ENCODE results near the gene SELENON. TPM values are rescaled to one million over a fixed set of nuclear protein-coding genes. Genes with fewer than 3 reads are reported as not detected.

Gene SELENON
- polyA plus RNA-seq, 2 donors, result 19.2 to 21.4 TPM

DNA sequence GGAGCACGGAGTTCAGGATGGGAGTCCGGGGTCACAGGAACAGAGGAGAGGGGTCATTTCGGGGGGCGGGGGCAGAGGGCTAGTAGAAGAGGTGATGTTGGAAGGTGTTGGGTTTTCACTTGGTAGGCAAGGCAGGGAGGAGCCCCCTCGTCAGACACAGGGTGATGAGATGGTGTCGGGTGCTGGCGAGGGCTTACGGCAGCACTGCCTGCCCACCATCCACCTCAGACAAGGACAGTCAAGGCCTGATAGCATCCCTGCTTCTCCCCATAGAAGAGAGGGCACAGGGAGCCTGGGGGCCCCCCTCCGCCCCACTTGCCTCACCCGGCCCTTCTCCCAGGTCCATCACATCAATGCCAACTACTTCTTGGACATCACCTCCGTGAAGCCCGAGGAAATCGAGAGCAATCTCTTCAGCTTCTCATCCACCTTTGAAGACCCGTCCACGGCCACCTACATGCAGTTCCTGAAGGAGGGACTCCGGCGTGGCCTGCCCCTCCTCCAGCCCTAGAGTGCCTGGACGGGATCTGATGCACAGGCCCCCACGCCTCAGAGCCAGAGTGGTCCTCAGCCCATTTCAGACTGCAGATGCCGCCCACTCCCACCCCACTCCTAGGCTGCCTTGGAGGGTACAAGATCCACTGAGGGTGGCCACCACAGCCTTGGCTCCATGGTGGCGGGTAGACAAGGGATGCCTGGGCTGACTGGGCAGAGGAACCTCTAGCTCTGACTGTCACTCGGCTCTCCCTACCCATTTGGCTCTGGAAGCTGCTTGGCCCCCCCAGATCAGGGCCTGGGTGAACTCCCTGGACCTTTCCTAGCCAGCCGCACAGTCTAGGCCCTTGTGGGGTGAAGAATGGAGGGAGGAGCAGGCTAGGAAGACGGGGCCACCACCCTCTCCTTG is 15.5 kb downstream of the SELENON start:
- no peak overlapping the region for H3K27ac ChIP-seq (ENCODE audit: low read depth in 2 of 2, low read length in 1 of 2)
- peaks cover 0 to 36% of the 10 kb centered on the region in 2 donors for H3K36me3 ChIP-seq (ENCODE audit: control insufficient read depth in 2 of 2, insufficient read depth in 2 of 2, low read length in 1 of 2)
- H3K4me3 ChIP-seq (ENCODE audit: low read depth in 1 of 2, low read length in 2 of 2), result no peak overlapping the region
- H3K4me1 ChIP-seq (ENCODE audit: control insufficient read depth in 2 of 2, insufficient read depth in 2 of 2, low read length in 1 of 2), result peaks cover 0 to 8% of the 10 kb centered on the region in 2 donors
- H3K27me3 ChIP-seq (ENCODE audit: control insufficient read depth in 1 of 2, insufficient read depth in 2 of 2, low read length in 2 of 2), result no peaks in the 10 kb centered on the region
- 88% methylated on average over 24 of the region's 24 CpGs for WGBS, 2 donors
- H3K9me3 ChIP-seq (ENCODE audit: control insufficient read depth in 2 of 2, insufficient read depth in 1 of 2, low read depth in 1 of 2, low read length in 1 of 2), result no peaks in the 10 kb centered on the region

DNA sequence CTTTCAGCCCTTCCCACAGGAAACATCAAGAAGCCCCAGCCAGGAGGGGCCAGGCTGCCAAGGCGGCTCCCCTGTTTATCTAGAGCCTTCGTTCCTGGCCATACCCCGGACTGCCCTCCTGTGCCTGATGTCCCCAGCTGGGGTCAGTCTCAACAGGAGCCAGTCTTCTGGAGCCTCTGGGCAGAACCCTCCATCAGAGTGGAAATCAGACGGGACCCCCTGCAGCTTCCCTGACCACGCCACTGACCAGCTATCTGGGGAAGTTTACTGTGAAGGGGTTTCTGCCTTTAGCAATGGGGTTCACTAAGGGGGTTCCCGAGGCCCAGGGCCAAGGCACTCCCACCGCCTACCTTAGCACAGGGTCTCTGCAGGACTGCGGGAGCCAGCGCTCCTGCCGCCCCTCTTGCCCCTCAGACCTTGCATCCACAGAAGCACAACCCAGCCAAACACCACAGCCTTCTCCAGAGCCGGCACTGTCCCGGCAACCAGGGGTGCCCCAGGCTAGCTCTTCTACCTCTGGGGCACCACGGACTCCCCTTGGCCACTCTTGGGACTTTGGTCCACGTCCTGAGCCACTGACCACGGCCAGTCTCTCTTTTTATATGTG is 16.2 kb downstream of the SELENON start:
- Histone ChIP-seq H3K27me3 (ENCODE audit: control insufficient read depth in 1 of 2, insufficient read depth in 2 of 2, low read length in 2 of 2) (no peaks in the 10 kb centered on the region), H3K36me3 (ENCODE audit: control insufficient read depth in 2 of 2, insufficient read depth in 2 of 2, low read length in 1 of 2) (peaks cover 0 to 31% of the 10 kb centered on the region in 2 donors), H3K27ac (ENCODE audit: low read depth in 2 of 2, low read length in 1 of 2) (no peak overlapping the region), H3K4me1 (ENCODE audit: control insufficient read depth in 2 of 2, insufficient read depth in 2 of 2, low read length in 1 of 2) (peaks cover 0 to 9% of the 10 kb centered on the region in 2 donors), H3K9me3 (ENCODE audit: control insufficient read depth in 2 of 2, insufficient read depth in 1 of 2, low read depth in 1 of 2, low read length in 1 of 2) (no peaks in the 10 kb centered on the region), H3K4me3 (ENCODE audit: low read depth in 1 of 2, low read length in 2 of 2) (no peak overlapping the region)
- WGBS, 2 donors, result 85 to 88% methylated on average over 15 of the region's 15 CpGs

DNA sequence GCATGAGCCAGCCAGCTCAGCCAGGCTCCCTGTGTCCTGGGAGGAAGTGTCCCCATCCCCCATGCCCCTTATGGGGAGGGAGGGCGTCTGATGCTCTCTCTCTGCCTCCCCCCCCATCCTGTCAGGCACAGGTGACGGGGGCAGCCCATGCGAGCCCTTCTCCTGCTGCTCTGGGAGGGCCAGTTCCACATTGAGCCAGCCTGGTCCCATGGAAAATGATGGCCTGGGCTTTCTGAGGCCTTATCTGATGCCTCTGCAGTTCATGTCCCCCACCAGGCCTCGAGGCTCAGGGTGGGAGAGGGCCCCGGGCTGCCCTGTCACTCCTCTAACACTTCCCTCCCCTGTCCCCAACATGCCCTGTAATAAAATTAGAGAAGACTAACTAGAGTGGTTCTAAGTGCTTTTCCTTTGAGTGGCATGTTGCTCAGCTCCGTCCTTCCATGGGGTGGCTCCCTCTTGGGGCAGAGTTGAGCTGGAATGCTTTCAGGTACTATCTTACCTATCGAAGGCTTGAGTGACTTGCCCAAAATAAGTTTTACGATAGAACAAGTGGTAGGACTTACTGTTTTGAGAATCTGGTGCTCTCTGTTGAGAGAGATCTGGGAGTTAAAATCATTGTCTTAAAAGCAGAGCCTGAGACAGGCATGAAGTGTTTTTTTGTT is 18.0 kb downstream of the SELENON start:
- Histone ChIP-seq H3K9me3 (ENCODE audit: control insufficient read depth in 2 of 2, insufficient read depth in 1 of 2, low read depth in 1 of 2, low read length in 1 of 2) (no peaks in the 10 kb centered on the region), H3K4me3 (ENCODE audit: low read depth in 1 of 2, low read length in 2 of 2) (no peak overlapping the region), H3K36me3 (ENCODE audit: control insufficient read depth in 2 of 2, insufficient read depth in 2 of 2, low read length in 1 of 2) (peaks cover 0 to 24% of the 10 kb centered on the region in 2 donors), H3K27ac (ENCODE audit: low read depth in 2 of 2, low read length in 1 of 2) (peak overlapping the region; percentile 52 to 98), H3K27me3 (ENCODE audit: control insufficient read depth in 1 of 2, insufficient read depth in 2 of 2, low read length in 2 of 2) (no peaks in the 10 kb centered on the region), H3K4me1 (ENCODE audit: control insufficient read depth in 2 of 2, insufficient read depth in 2 of 2, low read length in 1 of 2) (peaks cover 0 to 18% of the 10 kb centered on the region in 2 donors)
- WGBS, 2 donors, result 45 to 51% methylated on average over 8 of the region's 8 CpGs

DNA sequence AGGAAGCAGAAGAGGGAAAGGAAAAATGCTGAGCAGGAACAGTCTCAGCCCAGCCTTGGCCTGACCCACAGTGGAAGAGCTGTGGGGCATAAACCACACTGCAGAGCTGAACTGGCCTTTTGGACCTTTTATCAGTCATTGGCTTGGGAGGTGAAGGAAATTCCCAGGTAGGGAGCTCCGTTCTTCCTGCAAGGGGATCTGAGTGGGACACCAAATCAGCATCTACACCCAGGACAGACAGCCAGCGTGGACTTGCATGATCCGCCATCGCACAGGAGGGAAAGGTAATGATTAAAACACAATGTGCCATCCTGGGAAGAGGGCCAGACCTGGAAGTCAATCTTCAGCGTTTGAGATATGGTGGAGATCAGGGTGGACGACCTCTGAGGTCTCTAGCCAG is 18.6 kb downstream of the SELENON start:
- peaks cover 0 to 18% of the 10 kb centered on the region in 2 donors for H3K4me1 ChIP-seq (ENCODE audit: control insufficient read depth in 2 of 2, insufficient read depth in 2 of 2, low read length in 1 of 2)
- no peaks in the 10 kb centered on the region for H3K27me3 ChIP-seq (ENCODE audit: control insufficient read depth in 1 of 2, insufficient read depth in 2 of 2, low read length in 2 of 2)
- H3K4me3 ChIP-seq (ENCODE audit: low read depth in 1 of 2, low read length in 2 of 2), result peak overlapping the region in 1 of 2 donors; percentile 87
- no peaks in the 10 kb centered on the region for H3K9me3 ChIP-seq (ENCODE audit: control insufficient read depth in 2 of 2, insufficient read depth in 1 of 2, low read depth in 1 of 2, low read length in 1 of 2)
- WGBS, 2 donors, result 34 to 38% methylated on average over 6 of the region's 6 CpGs
- H3K27ac ChIP-seq (ENCODE audit: low read depth in 2 of 2, low read length in 1 of 2), result peak overlapping the region; percentile 97 to 98
- H3K36me3 ChIP-seq (ENCODE audit: control insufficient read depth in 2 of 2, insufficient read depth in 2 of 2, low read length in 1 of 2), result peaks cover 0 to 22% of the 10 kb centered on the region in 2 donors

DNA sequence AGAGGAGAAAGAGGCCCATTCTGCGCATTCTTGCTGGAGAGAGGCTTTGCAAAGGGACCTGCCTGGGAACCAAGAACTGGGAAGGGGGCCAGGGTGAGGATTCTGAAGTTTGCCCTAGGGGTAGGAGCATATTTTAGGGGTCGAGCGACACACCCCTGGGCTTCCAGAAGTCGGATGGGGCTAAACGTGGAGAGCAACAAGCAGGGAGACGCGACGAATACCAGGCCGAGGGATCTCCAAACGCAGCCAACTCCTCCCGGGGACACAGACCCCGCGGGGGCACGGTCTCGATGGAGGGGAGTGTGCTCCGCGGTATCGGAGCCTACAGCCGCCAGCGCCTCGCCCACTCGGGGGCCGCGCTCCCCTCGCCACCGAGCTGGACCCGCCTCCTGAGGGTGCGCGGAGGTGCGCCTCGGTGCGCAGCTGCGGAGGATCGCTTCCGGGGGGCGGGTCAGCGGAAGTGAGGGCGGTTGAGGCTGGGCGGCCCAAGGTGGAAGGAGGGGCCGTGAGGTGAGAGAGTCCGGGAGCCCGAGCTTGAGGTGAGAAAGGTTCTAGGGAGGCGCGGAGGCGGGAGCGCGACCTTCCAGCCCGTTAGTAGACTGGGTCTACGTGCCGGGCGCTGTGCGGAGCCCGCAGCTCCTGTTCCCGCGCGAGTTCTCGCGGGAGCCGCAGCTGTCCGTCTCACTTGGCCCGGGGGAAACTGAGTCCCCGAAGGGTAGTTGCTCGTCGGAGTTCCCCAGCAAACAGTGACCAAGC is 19.7 kb downstream of the SELENON start, which contains the start of gene MTFR1L:
Gene MTFR1L (plus strand): TSS at position 464 of the 756 bp plus-strand sequence. CDS start 3,151 bp downstream, outside the sequence.
- no peaks in the 10 kb centered on the region for H3K9me3 ChIP-seq (ENCODE audit: control insufficient read depth in 2 of 2, insufficient read depth in 1 of 2, low read depth in 1 of 2, low read length in 1 of 2)
- peaks cover 0 to 13% of the 10 kb centered on the region in 2 donors for H3K36me3 ChIP-seq (ENCODE audit: control insufficient read depth in 2 of 2, insufficient read depth in 2 of 2, low read length in 1 of 2)
- peak within 1 kb of the TSS; percentile 97 to 98 for H3K27ac ChIP-seq (ENCODE audit: low read depth in 2 of 2, low read length in 1 of 2)
- 0 to 1% methylated on average over 62 to 64 of the region's 64 CpGs for WGBS, 2 donors
- peak within 1 kb of the TSS; percentile 87 to 88 for H3K4me3 ChIP-seq (ENCODE audit: low read depth in 1 of 2, low read length in 2 of 2)
- no peaks in the 10 kb centered on the region for H3K27me3 ChIP-seq (ENCODE audit: control insufficient read depth in 1 of 2, insufficient read depth in 2 of 2, low read length in 2 of 2)
- peaks cover 0 to 18% of the 10 kb centered on the region in 2 donors for H3K4me1 ChIP-seq (ENCODE audit: control insufficient read depth in 2 of 2, insufficient read depth in 2 of 2, low read length in 1 of 2)

DNA sequence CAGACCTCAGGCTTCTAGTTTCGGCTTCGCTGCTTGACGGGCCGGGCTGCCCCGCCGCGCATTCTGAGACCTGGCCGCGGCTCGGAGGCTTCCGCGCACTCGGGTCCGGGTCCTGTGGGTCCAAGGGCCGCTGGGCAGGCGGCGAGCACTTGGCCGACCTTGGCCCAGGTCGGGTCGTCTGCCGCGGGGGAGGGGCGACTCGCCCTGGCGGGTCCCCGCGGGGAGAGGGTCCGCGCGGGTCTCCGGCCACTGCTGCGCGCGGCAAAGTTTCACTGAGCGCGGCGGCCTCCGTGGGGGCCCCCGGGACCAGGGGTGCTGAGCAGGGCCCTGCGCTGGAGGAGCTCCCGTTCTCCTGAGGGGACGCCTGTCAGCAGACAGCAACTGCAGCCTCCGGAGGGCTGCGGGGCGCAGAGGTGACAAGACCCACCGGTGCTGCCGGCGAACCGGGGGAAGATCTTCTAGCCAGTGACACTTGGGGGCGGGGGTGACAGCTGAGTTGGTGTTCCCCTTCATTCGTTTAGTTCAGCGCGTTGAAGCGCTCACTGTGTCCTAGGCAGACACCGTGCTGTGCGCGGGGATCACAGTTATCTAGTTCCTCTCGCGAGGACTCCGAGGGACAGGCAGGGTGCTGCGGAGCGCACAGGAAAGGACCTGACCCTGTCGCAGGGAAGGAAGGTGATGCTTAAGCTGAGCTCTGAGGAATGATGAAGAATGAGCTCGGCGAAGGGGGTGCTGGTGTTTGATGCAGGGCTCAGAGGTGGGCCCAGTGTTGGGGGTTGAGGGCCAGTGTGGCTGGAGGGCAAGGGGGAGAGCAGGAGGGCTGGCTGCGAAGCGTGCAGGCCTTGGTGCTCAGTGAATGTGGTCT is 20.5 kb downstream of the SELENON start:
- peaks cover 0 to 7% of the 10 kb centered on the region in 2 donors for H3K36me3 ChIP-seq (ENCODE audit: control insufficient read depth in 2 of 2, insufficient read depth in 2 of 2, low read length in 1 of 2)
- no peaks in the 10 kb centered on the region for H3K27me3 ChIP-seq (ENCODE audit: control insufficient read depth in 1 of 2, insufficient read depth in 2 of 2, low read length in 2 of 2)
- peak overlapping the region; percentile 97 to 98 for H3K27ac ChIP-seq (ENCODE audit: low read depth in 2 of 2, low read length in 1 of 2)
- H3K9me3 ChIP-seq (ENCODE audit: control insufficient read depth in 2 of 2, insufficient read depth in 1 of 2, low read depth in 1 of 2, low read length in 1 of 2), result no peaks in the 10 kb centered on the region
- WGBS, 2 donors, result 1% methylated on average over 64 to 67 of the region's 67 CpGs
- peaks cover 0 to 18% of the 10 kb centered on the region in 2 donors for H3K4me1 ChIP-seq (ENCODE audit: control insufficient read depth in 2 of 2, insufficient read depth in 2 of 2, low read length in 1 of 2)
- H3K4me3 ChIP-seq (ENCODE audit: low read depth in 1 of 2, low read length in 2 of 2), result peak overlapping the region; percentile 87 to 88

DNA sequence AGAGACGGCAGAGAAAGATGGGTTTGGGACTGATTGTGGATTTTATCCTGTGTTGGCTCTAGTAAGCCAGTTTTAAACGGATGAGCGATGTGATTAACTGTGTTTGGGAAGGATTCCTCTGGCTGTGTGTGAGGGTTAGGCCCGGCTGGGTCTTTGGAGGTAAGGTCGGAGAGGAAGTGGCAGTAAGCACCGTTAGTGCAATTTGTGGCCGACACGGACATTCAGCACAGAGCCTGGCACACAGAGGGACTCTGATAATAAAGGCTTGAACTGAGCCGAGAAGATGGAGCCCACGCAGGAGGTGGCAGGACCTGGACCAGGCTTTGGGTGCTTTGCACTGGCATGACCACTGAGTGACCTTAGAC is 21.1 kb downstream of the SELENON start:
- Histone ChIP-seq H3K27me3 (ENCODE audit: control insufficient read depth in 1 of 2, insufficient read depth in 2 of 2, low read length in 2 of 2) (no peaks in the 10 kb centered on the region), H3K9me3 (ENCODE audit: control insufficient read depth in 2 of 2, insufficient read depth in 1 of 2, low read depth in 1 of 2, low read length in 1 of 2) (no peaks in the 10 kb centered on the region), H3K4me1 (ENCODE audit: control insufficient read depth in 2 of 2, insufficient read depth in 2 of 2, low read length in 1 of 2) (peaks cover 0 to 18% of the 10 kb centered on the region in 2 donors), H3K27ac (ENCODE audit: low read depth in 2 of 2, low read length in 1 of 2) (peak overlapping the region; percentile 97 to 98), H3K4me3 (ENCODE audit: low read depth in 1 of 2, low read length in 2 of 2) (peak overlapping the region; percentile 87 to 88), H3K36me3 (ENCODE audit: control insufficient read depth in 2 of 2, insufficient read depth in 2 of 2, low read length in 1 of 2) (peaks cover 0 to 5% of the 10 kb centered on the region in 2 donors)
- WGBS, 2 donors, result 23 to 25% methylated on average over 10 of the region's 10 CpGs

DNA sequence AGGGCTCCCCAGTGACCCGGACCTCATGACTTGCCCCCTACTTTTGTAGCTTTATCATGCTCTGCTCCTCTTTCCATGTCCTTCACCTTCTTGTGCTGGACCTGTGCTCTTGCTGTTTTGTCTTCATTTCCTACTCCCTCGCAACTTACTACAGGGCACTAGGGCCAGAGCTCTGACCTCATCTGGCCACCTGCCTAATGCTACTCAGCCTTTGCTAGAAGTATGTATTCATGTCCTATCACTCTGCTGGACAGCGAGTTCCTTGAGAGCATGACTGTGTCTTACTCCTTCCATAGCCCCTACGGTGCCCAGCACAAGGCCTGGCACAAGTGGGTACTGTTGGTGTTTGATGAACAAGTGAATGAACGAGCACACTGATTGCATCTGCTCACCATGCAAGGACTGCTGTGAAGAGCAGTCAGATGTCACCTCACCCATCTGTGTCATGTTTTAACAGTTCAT is 21.7 kb downstream of the SELENON start:
- Histone ChIP-seq H3K9me3 (ENCODE audit: control insufficient read depth in 2 of 2, insufficient read depth in 1 of 2, low read depth in 1 of 2, low read length in 1 of 2) (no peaks in the 10 kb centered on the region), H3K27me3 (ENCODE audit: control insufficient read depth in 1 of 2, insufficient read depth in 2 of 2, low read length in 2 of 2) (no peaks in the 10 kb centered on the region), H3K4me3 (ENCODE audit: low read depth in 1 of 2, low read length in 2 of 2) (no peak overlapping the region), H3K36me3 (ENCODE audit: control insufficient read depth in 2 of 2, insufficient read depth in 2 of 2, low read length in 1 of 2) (peaks cover 5 to 10% of the 10 kb centered on the region in 2 donors), H3K4me1 (ENCODE audit: control insufficient read depth in 2 of 2, insufficient read depth in 2 of 2, low read length in 1 of 2) (peaks cover 0 to 18% of the 10 kb centered on the region in 2 donors), H3K27ac (ENCODE audit: low read depth in 2 of 2, low read length in 1 of 2) (no peak overlapping the region)
- WGBS, 2 donors, result 64 to 72% methylated on average over 5 of the region's 5 CpGs
